GM12864 (cell line): Measurements from ENCODE around the gene KRTAP19-5.

Source experiments
- DNase-seq: peaks from one replicate; pipeline ENCODE4 v3.0.0-alpha.2; 2011; ENCODE audit warnings: low read depth
- H3K4me3 ChIP-seq: 2 replicates; pipeline ENCODE4 v1.5.1; 2011; ENCODE audit warnings: mild to moderate bottlenecking, low read depth, low read length, control low read depth
- CTCF ChIP-seq: IDR thresholded peaks from 2 replicates; pipeline ENCODE4 v1.5.1; 2011; ENCODE audit warnings: low read depth, mild to moderate bottlenecking, moderate library complexity, low read length, control low read depth, inconsistent platforms; ENCODE audit errors: missing control alignments

KRTAP19-5 gene

GRCh38 chr21:30487336-30487735 lies 14.6 kb downstream of the KRTAP19-5 start, which contains the start of gene KRTAP19-2:
TSS of gene KRTAP19-2 (minus strand) at chr21:30487436. CDS start at chr21:30487348, 88 bp downstream.
- TF ChIP-seq CTCF: no peak
- H3K4me3 ChIP-seq: no peak within 1 kb of the TSS
- no peak for DNase-seq

GRCh38 chr21:30486180-30486579 lies 15.8 kb downstream of the KRTAP19-5 start:
- TF ChIP-seq CTCF: no peak
- DNase-seq: no peak
- H3K4me3 ChIP-seq: no peak overlapping the region

GRCh38 chr21:30482130-30482529 lies 19.8 kb downstream of the KRTAP19-5 start:
- H3K4me3 ChIP-seq: no peak overlapping the region
- no peak for TF ChIP-seq CTCF
- no peak for DNase-seq

GRCh38 chr21:30480145-30480544 lies 21.8 kb downstream of the KRTAP19-5 start, which contains the start of gene KRTAP19-1:
TSS of gene KRTAP19-1 (minus strand) at chr21:30480367. CDS start at chr21:30480317, 50 bp downstream.
- no peak for TF ChIP-seq CTCF
- H3K4me3 ChIP-seq: no peak within 1 kb of the TSS
- no peak for DNase-seq

GRCh38 chr21:30479259-30479658 lies 22.7 kb downstream of the KRTAP19-5 start:
- no peak for DNase-seq
- no peak overlapping the region for H3K4me3 ChIP-seq
- TF ChIP-seq CTCF: no peak

- DNase-seq: no peak
- H3K4me3 ChIP-seq: no peak overlapping the region
- no peak for TF ChIP-seq CTCF
These were observed 23.9 kb downstream of the KRTAP19-5 start for GRCh38 chr21:30478004-30478403.
